Stimulated activated CD4-positive, alpha-beta T cell treated with anti-CD3 and anti-CD28 coated beads, Interleukin-1b, Interleukin-23, amount 100 ng/mL, for 1 hour (primary cell): Measurements from ENCODE around the gene CD200.

Experiments
- DNase-seq, 2 donors: peaks; one replicate each; pipeline ENCODE4 v3.0.0-alpha.2; 2020; ENCODE audit warnings: low read depth in 2 of 2

The CD200 gene

GRCh38 chr3:112331851-112332250, 1.1 kb upstream of the CD200 start:
- DNase-seq, result no peak

- peak in 1 of 2 donors; percentile 5 for DNase-seq
These were observed 693 bp downstream of the CD200 start for GRCh38 chr3:112333381-112334317.

GRCh38 chr3:112334691-112335433, 1.9 kb downstream of the CD200 start:
- DNase-seq, result no peak

- DNase-seq, result no peak
These were observed 2.5 kb downstream of the CD200 start for GRCh38 chr3:112335434-112335781.

GRCh38 chr3:112338021-112338726, 5.2 kb downstream of the CD200 start:
- DNase-seq, result no peak

GRCh38 chr3:112338727-112339056, 5.7 kb downstream of the CD200 start:
- no peak for DNase-seq

- DNase-seq, result no peak
These were observed 6.2 kb downstream of the CD200 start for GRCh38 chr3:112339134-112339533.

GRCh38 chr3:112339609-112340008, 6.7 kb downstream of the CD200 start:
- DNase-seq, result no peak

- DNase-seq, result no peak
These were observed 8.4 kb downstream of the CD200 start for GRCh38 chr3:112341386-112341785.

- no peak for DNase-seq
These were observed 12.7 kb downstream of the CD200 start for GRCh38 chr3:112345681-112346080.

GRCh38 chr3:112346491-112347122, 13.7 kb downstream of the CD200 start:
- DNase-seq, result no peak

GRCh38 chr3:112348943-112349342, 16.0 kb downstream of the CD200 start:
- DNase-seq, result no peak

GRCh38 chr3:112349557-112349956, 16.6 kb downstream of the CD200 start:
- DNase-seq, result no peak

- no peak for DNase-seq
These were observed 17.3 kb downstream of the CD200 start for GRCh38 chr3:112350018-112350810.

- no peak for DNase-seq
These were observed 18.1 kb downstream of the CD200 start for GRCh38 chr3:112351036-112351435.

GRCh38 chr3:112351823-112352222, 18.9 kb downstream of the CD200 start:
- no peak for DNase-seq

- DNase-seq, result no peak
These were observed 19.8 kb downstream of the CD200 start for GRCh38 chr3:112352720-112353119.

- no peak for DNase-seq
These were observed 20.4 kb downstream of the CD200 start for GRCh38 chr3:112353365-112353764.

GRCh38 chr3:112354642-112355306, 21.8 kb downstream of the CD200 start:
- no peak for DNase-seq

- no peak for DNase-seq
These were observed 22.3 kb downstream of the CD200 start for GRCh38 chr3:112355307-112355687.
